Left lobe of liver (tissue), 2 donors: Measurements from ENCODE around the gene ACOXL. TPM values are rescaled to one million over a fixed set of nuclear protein-coding genes. Genes with fewer than 3 reads are reported as not detected.
"Not testable (repeated sequence)": the region's sequence is repeated elsewhere in the genome, so short reads cannot be mapped to it uniquely, and the experiment has no call there.

ENCODE experiments used
- ATAC-seq: fragments of 200-7000 bp; cut with Tn5 transposase; one replicate; pipeline ENCODE4 v1.9.1; 2020; ENCODE audit warnings: mild to moderate bottlenecking, moderate library complexity
- DNase-seq: peaks from one replicate; pipeline ENCODE4 v3.0.0-alpha.2; 2020; ENCODE audit warnings: low spot score
- total RNA-seq: library from RNA; stranded (reverse); gene quantifications from one replicate; pipeline ENCODE4 v1.2.1, GENCODE V29; 2021
- donor health status: DM: no; HTN: no; CAD: no; lungs with moderate emphysema.
- donor health status: DM: no; HTN: yes; CAD: no.

Gene ACOXL
- not detected for total RNA-seq

GRCh38 chr2:110732422-110733413 lies at the start of gene ACOXL:
Gene ACOXL, plus strand, starts transcription at chr2:110732573. Its CDS starts 35,817 bp downstream, at chr2:110768390.
- no peak for DNase-seq

GRCh38 chr2:110682872-110683271 lies 49.5 kb upstream of the ACOXL start:
- DNase-seq, result no peak
- ATAC-seq, result no peak

More at GRCh38 chr2:110732422-110733413, at the start of gene ACOXL:
- peak; percentile 61 for ATAC-seq

GRCh38 chr2:110687775-110688484 lies 44.4 kb upstream of the ACOXL start:
- not testable (repeated sequence) for DNase-seq, ATAC-seq

- ATAC-seq (no peak), DNase-seq (no peak)
Measured at GRCh38 chr2:110688594-110689091, 43.7 kb upstream of the ACOXL start.

GRCh38 chr2:110690083-110690965 lies 42.0 kb upstream of the ACOXL start:
- DNase-seq (no peak), ATAC-seq (peak; percentile 51)

- DNase-seq, result no peak
- ATAC-seq, result no peak
Measured at GRCh38 chr2:110691612-110692258, 40.6 kb upstream of the ACOXL start.

- not testable (repeated sequence) for ATAC-seq, DNase-seq
Measured at GRCh38 chr2:110695146-110695898, 37.1 kb upstream of the ACOXL start.

- not testable (repeated sequence) for ATAC-seq, DNase-seq
Measured at GRCh38 chr2:110698253-110698652, 34.1 kb upstream of the ACOXL start.

GRCh38 chr2:110702514-110703380 lies 29.6 kb upstream of the ACOXL start:
- ATAC-seq, result no peak

GRCh38 chr2:110707386-110707965 lies 24.9 kb upstream of the ACOXL start:
- DNase-seq, result no peak
- ATAC-seq, result no peak

More at GRCh38 chr2:110702514-110703380, 29.6 kb upstream of the ACOXL start:
- DNase-seq, result no peak

- DNase-seq, result no peak
- no peak for ATAC-seq
Measured at GRCh38 chr2:110708455-110708854, 23.9 kb upstream of the ACOXL start.

GRCh38 chr2:110712737-110713136 lies 19.6 kb upstream of the ACOXL start:
- DNase-seq (no peak), ATAC-seq (no peak)

- ATAC-seq, result no peak
- DNase-seq, result no peak
Measured at GRCh38 chr2:110713513-110714362, 18.6 kb upstream of the ACOXL start.

GRCh38 chr2:110714452-110715224 lies 17.7 kb upstream of the ACOXL start:
- DNase-seq (no peak), ATAC-seq (peak; percentile 68)

- no peak for DNase-seq
- ATAC-seq, result no peak
Measured at GRCh38 chr2:110716959-110717645, 15.3 kb upstream of the ACOXL start.
